Omental fat pad (tissue), 4 donors: ENCODE measurements around the gene ACTMAP. TPM values are rescaled to one million over a fixed set of nuclear protein-coding genes. Genes with fewer than 3 reads are reported as not detected.

Experiments
- ATAC-seq: fragments of 150-250 bp; one replicate; pipeline ENCODE4 v1.9.1; 2016; ENCODE audit warnings: mild to moderate bottlenecking, moderate library complexity; ENCODE audit not compliant: low FRiP score
- DNase-seq: peaks from one replicate; pipeline ENCODE4 v3.0.0-alpha.2; 2019; ENCODE audit warnings: low spot score
- total RNA-seq, 4 donors: library from RNA; depleted of rRNA; stranded (reverse); fragments of >200 nt; gene quantifications; one replicate each; pipeline ENCODE4 v1.1.0, GENCODE V29; 2016
- TF ChIP-seq, protein P1 (sequence below), 3 donors: fragments of 450-650 bp; IDR thresholded peaks; one replicate each; pipeline ENCODE4 v1.5.1; 2016 to 2017; ENCODE audit warnings: antibody characterized with exemption in 3 of 3, mild to moderate bottlenecking in 3 of 3, moderate library complexity in 2 of 3

The ACTMAP gene
- total RNA-seq, 4 donors from 2014 or later, result 3.2 to 3.8 (median 3.5) TPM

DNA sequence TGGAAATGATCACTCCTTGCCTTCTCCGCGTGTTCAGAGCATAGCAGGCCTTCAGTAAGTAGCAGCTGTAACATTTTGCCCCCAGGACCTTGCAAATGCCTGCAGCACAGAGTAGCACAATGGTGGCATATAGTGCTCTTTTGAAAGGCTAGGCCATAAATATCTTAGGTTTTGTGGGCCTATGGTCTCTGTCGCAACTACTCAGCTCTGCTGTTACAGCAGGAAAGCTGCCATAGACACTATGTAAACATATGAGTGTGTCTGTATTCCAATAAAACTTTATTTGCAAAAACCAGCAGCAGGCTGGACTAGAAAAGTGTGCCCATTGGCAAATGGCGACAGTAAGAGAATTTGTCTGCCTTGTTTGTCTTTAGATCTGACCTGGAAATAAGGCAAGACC lies 24.0 kb downstream of the ACTMAP start:
- DNase-seq (no peak), ATAC-seq (no peak)
- TF ChIP-seq, protein P1, sequence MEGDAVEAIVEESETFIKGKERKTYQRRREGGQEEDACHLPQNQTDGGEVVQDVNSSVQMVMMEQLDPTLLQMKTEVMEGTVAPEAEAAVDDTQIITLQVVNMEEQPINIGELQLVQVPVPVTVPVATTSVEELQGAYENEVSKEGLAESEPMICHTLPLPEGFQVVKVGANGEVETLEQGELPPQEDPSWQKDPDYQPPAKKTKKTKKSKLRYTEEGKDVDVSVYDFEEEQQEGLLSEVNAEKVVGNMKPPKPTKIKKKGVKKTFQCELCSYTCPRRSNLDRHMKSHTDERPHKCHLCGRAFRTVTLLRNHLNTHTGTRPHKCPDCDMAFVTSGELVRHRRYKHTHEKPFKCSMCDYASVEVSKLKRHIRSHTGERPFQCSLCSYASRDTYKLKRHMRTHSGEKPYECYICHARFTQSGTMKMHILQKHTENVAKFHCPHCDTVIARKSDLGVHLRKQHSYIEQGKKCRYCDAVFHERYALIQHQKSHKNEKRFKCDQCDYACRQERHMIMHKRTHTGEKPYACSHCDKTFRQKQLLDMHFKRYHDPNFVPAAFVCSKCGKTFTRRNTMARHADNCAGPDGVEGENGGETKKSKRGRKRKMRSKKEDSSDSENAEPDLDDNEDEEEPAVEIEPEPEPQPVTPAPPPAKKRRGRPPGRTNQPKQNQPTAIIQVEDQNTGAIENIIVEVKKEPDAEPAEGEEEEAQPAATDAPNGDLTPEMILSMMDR (IDR thresholded peaks at IDR 0.05), result no peak

DNA sequence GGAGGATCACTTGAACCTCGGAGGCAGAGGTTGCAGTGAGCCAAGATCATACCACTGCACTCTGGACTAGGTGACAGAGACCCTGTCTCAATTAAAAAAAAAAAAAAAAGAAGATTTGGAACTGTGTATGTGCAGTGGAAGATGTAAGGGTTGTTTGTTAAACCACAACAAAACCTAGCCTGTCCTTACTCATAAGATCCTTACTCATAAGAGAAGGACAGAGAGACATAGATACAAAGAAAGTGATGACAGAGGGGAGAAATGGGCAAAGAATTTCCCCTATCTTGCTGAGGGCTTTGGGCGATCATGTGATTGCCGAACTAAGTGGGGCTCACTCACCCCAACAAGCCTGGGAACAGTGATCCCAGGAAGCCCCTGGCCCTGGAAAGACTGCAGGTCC lies 25.4 kb downstream of the ACTMAP start:
- DNase-seq, result no peak
- no peak for ATAC-seq
- TF ChIP-seq, protein P1 (IDR thresholded peaks at IDR 0.05), result no peak

GRCh38 chr19:40724315-40724714 lies 26.0 kb downstream of the ACTMAP start:
- ATAC-seq, result no peak
- TF ChIP-seq, protein P1 (IDR thresholded peaks at IDR 0.05), result no peak
- no peak for DNase-seq

DNA sequence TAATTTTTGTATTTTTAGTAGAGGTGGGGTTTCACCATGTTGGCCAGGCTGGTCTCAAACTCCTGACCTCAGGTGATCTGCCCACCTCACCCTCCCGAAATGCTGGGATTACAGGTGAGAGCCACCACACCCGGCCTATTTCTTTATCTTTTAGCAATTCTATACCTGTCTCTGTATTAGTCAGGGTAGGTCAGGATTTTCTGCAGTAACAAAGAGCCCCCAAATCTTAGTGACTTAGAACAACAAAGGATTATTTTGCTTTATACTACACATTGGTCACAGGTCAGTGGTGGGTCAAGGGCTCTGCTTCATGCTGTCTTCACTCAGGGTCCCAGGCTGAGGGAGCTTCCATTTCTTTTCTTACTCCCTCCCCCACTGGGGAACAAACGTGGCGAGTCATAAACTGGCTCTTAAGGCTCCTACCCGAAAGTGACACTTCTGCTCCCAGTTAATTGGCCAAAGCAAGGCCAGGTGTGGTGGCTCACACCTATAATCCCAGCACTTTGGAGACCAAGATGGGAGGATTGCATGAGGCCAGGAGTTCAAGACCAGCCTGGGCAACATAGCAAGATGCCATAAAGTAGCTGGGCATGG lies 26.5 kb downstream of the ACTMAP start:
- ATAC-seq (no peak), DNase-seq (no peak)
- TF ChIP-seq, protein P1 (IDR thresholded peaks at IDR 0.05), result no peak

DNA sequence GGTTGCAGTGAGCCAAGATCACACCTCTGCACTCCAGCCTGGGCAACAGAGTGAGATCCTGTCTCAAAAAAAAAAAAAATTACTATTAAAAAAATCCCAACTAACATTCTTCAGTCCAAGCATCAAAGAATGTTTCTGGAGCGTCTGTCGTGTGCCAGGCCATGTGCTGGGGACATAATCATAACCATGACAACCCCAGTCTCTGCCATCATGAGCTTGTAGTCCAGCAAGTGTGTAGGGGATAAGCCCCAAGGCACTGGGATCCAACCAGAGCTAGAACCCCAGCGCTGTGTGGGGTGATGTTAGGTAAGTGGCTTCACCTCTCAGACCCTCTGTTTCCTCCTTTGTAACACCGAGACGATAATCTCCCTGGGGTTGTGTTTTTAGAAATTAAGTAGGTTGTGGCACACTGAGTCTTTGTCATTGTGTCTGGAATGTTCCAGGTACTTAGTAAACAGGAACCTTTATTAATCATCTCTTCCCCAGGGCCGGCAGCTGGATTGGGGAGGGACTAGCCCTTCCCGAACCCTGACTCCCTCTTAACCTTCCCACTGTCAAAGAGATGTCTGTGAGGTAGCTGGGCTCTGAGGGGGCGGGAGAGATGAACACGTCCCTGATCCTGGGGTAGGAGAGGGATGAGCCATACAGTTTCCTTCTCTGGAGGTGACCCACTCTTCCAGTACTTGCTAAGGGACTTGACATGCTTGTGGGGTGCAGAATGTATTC lies 28.2 kb downstream of the ACTMAP start:
- ATAC-seq (peak; percentile 22), DNase-seq (no peak)
- TF ChIP-seq, protein P1 (IDR thresholded peaks at IDR 0.05), result no peak

DNA sequence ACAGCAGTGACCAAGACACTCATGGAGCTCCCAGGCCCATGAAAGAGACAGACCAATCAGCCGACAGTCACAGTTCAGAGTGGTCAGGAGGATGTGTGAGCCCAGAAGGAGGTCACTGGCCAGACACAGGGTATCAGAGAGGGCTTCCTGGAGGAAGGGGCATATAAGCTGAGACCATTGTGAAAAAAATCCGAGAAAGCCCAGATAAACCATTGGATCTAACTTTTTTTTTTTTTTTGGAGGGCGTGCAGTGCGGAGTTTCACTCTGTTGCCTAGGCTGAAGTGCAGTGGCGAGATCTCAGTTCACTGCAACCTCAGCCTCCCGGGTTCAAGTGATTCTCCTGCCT lies 29.2 kb downstream of the ACTMAP start:
- DNase-seq (no peak), ATAC-seq (no peak)
- TF ChIP-seq, protein P1 (IDR thresholded peaks at IDR 0.05), result no peak

- TF ChIP-seq, protein P1 (IDR thresholded peaks at IDR 0.05), result no peak
- no peak for ATAC-seq
- no peak for DNase-seq
Observed at GRCh38 chr19:40719414-40719894, 30.8 kb downstream of the ACTMAP start.
